Measurements from ENCODE around the gene DPH5.

DNA sequence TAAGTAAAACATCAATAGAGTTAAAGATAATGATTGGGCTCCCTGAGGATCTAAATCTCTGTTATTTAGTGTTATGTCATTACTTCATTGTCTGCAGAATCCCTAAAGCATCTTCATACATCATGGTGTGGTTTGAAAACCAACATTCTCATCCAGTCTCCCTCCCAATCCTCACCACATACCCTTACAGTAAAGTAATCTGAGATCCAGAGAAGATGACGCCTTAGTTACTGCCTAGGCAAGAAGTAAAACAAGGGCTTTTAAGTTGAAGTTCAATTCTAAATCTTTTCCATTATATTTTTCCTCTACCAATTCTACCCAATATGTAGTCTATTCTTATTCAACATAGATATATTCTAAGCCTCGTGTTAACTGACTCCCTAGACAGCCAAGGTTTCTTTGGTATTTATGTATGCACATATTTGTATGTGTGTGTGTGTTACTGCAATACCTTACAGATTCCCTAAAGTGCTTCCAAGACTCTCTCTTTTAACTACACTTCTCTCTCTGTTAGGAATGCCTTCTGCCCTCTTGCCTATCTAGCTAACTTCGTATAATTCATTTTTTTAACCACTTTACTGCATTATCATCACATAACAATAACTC, 17.3 kb downstream of the DPH5 start:
- TF ChIP-seq, protein P1, sequence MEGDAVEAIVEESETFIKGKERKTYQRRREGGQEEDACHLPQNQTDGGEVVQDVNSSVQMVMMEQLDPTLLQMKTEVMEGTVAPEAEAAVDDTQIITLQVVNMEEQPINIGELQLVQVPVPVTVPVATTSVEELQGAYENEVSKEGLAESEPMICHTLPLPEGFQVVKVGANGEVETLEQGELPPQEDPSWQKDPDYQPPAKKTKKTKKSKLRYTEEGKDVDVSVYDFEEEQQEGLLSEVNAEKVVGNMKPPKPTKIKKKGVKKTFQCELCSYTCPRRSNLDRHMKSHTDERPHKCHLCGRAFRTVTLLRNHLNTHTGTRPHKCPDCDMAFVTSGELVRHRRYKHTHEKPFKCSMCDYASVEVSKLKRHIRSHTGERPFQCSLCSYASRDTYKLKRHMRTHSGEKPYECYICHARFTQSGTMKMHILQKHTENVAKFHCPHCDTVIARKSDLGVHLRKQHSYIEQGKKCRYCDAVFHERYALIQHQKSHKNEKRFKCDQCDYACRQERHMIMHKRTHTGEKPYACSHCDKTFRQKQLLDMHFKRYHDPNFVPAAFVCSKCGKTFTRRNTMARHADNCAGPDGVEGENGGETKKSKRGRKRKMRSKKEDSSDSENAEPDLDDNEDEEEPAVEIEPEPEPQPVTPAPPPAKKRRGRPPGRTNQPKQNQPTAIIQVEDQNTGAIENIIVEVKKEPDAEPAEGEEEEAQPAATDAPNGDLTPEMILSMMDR (IDR thresholded peaks at IDR 0.05): no peak
- no peak for TF ChIP-seq POLR2A (IDR thresholded peaks at IDR 0.05)
